ENCODE measurements around the gene PLA2G6. TPM values are rescaled to one million over a fixed set of nuclear protein-coding genes. Genes with fewer than 3 reads are reported as not detected.

PLA2G6 gene
- total RNA-seq, 2 experiments from 2014 or later, result 48.8 to 50.2 TPM

DNA sequence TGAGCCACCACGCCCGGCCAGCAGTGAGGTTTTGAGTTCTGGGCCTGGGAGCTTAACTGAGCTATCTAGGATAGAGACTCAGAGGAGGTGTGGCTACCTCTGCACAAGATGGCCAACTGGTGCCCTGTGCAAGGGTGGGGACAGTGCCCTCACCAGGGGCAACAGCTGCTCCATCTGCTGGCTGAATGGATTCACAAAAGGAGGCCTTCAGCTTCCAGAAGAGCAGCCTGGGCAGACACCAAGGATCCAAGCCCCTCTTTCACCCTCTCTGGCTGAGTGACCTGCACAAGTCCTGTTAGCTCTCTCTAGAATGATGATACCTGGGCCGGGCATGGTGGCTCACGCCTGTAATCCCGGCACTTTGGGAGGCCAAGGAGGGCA, 37.6 kb downstream of the PLA2G6 start:
- CTCF ChIA-PET, result interaction anchor here (0.7 to 1.0 kb wide), 2 partner anchors 84 to 91 kb away, joined by 3 read pairs; no protein-coding TSS in a partner anchor
- TF ChIP-seq CTCF (IDR thresholded peaks at IDR 0.05), result no peak
- Histone ChIP-seq H3K36me3 (ENCODE audit: insufficient read depth, low read length) (peaks cover 31% of the 10 kb centered on the region), H3K4me1 (ENCODE audit: insufficient read depth, low read length) (peaks cover 24% of the 10 kb centered on the region), H3K27ac (ENCODE audit: low read depth in 1 of 2, low read length in 2 of 2) (no peak overlapping the region), H3K27me3 (ENCODE audit: control insufficient read depth in 1 of 2, insufficient read depth in 2 of 2, low read length in 2 of 2) (no peaks in the 10 kb centered on the region), H3K4me3 (ENCODE audit: low read length) (no peak overlapping the region), H3K9me3 (ENCODE audit: control insufficient read depth in 1 of 2, insufficient read depth in 1 of 2, low read length in 2 of 2) (no peaks in the 10 kb centered on the region)
- Mint-ChIP-seq H3K27ac (no peak overlapping the region), H3K4me3 (no peak overlapping the region), H3K4me1 (ENCODE audit: low read depth) (peaks cover 17% of the 10 kb centered on the region), H3K36me3 (ENCODE audit: low read depth) (peaks cover 33% of the 10 kb centered on the region), H3K27me3 (no peaks in the 10 kb centered on the region), H3K9me3 (no peaks in the 10 kb centered on the region)
- DNase-seq, result no peak
- POLR2A ChIA-PET, result no interaction called here
- ATAC-seq (ENCODE audit: poor library complexity), result no peak
- intact Hi-C loops (cut with DNase I, micrococcal nuclease), result no loop called here

DNA sequence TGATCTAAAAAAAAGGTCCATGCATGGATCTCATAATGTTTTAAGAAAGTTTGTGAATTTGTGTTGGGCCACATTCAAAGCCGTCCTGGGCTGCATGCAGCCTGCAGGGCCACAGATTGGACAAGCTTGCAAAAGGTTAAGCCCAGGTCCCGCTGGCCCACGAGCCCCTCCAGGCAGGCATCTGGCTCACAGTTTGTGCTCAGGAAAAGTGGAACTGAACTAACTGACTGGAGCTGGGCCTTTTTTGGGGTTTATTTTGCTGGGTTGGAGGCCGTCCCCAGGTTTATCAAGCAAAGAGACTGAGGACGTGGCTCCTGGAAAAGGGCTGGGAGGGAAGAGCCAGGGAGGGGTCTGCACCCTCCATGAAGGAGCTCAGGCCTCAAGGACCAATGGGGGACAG, 39.0 kb downstream of the PLA2G6 start:
- ATAC-seq (ENCODE audit: poor library complexity), result no peak

GRCh38 chr22:38141217-38141973, 40.2 kb downstream of the PLA2G6 start:
- H3K36me3 Mint-ChIP-seq (ENCODE audit: low read depth), result peaks cover 50% of the 10 kb centered on the region
- POLR2A ChIA-PET, result no interaction called here

More for the DNA sequence above, 39.0 kb downstream of the PLA2G6 start:
- no peak overlapping the region for H3K27ac Mint-ChIP-seq
- H3K4me3 Mint-ChIP-seq, result no peak overlapping the region
- ChIA-PET CTCF (no interaction called here), POLR2A (no interaction called here)
- Histone ChIP-seq H3K27ac (ENCODE audit: low read depth in 1 of 2, low read length in 2 of 2) (no peak overlapping the region), H3K9me3 (ENCODE audit: control insufficient read depth in 1 of 2, insufficient read depth in 1 of 2, low read length in 2 of 2) (no peaks in the 10 kb centered on the region), H3K4me1 (ENCODE audit: insufficient read depth, low read length) (peaks cover 14% of the 10 kb centered on the region), H3K4me3 (ENCODE audit: low read length) (no peak overlapping the region), H3K27me3 (ENCODE audit: control insufficient read depth in 1 of 2, insufficient read depth in 2 of 2, low read length in 2 of 2) (no peaks in the 10 kb centered on the region), H3K36me3 (ENCODE audit: insufficient read depth, low read length) (peaks cover 38% of the 10 kb centered on the region)
- peaks cover 6% of the 10 kb centered on the region for H3K4me1 Mint-ChIP-seq (ENCODE audit: low read depth)
- TF ChIP-seq CTCF (IDR thresholded peaks at IDR 0.05), result no peak
- peaks cover 43% of the 10 kb centered on the region for H3K36me3 Mint-ChIP-seq (ENCODE audit: low read depth)
- H3K9me3 Mint-ChIP-seq, result no peaks in the 10 kb centered on the region
- H3K27me3 Mint-ChIP-seq, result no peaks in the 10 kb centered on the region
- intact Hi-C loops (cut with DNase I, micrococcal nuclease), result no loop called here
- no peak for DNase-seq

More at GRCh38 chr22:38141217-38141973, 40.2 kb downstream of the PLA2G6 start:
- peaks cover 41% of the 10 kb centered on the region for H3K36me3 ChIP-seq (ENCODE audit: insufficient read depth, low read length)
- no peak overlapping the region for H3K27ac Mint-ChIP-seq
- no peaks in the 10 kb centered on the region for H3K27me3 Mint-ChIP-seq
- no peak overlapping the region for H3K27ac ChIP-seq (ENCODE audit: low read depth in 1 of 2, low read length in 2 of 2)
- no peak for TF ChIP-seq CTCF (IDR thresholded peaks at IDR 0.05)
- H3K9me3 Mint-ChIP-seq, result no peaks in the 10 kb centered on the region
- H3K4me3 ChIP-seq (ENCODE audit: low read length), result no peak overlapping the region
- no peaks in the 10 kb centered on the region for H3K27me3 ChIP-seq (ENCODE audit: control insufficient read depth in 1 of 2, insufficient read depth in 2 of 2, low read length in 2 of 2)
- intact Hi-C loops (cut with DNase I, micrococcal nuclease), result no loop called here
- ATAC-seq (ENCODE audit: poor library complexity) (no peak), DNase-seq (no peak)
- no peak overlapping the region for H3K4me3 Mint-ChIP-seq
- CTCF ChIA-PET, result no interaction called here
- peaks cover 12% of the 10 kb centered on the region for H3K4me1 ChIP-seq (ENCODE audit: insufficient read depth, low read length)
- no peaks in the 10 kb centered on the region for H3K4me1 Mint-ChIP-seq (ENCODE audit: low read depth)
- H3K9me3 ChIP-seq (ENCODE audit: control insufficient read depth in 1 of 2, insufficient read depth in 1 of 2, low read length in 2 of 2), result no peaks in the 10 kb centered on the region

All from CD4-positive, alpha-beta T cell (primary cell).